Measurements from ENCODE around the gene CIITA. TPM values are rescaled to one million over a fixed set of nuclear protein-coding genes. Genes with fewer than 3 reads are reported as not detected.

The CIITA gene
- total RNA-seq, 2 donors from 2014 or later, result 4.5 to 9.6 TPM

GRCh38 chr16:10865991-10866966, 10.7 kb upstream of the CIITA start:
- DNase-seq, result no peak
- no peaks in the 10 kb centered on the region for H3K36me3 ChIP-seq
- peak overlapping the region; percentile 32 for H3K27ac ChIP-seq
- H3K4me1 ChIP-seq, result peaks cover 3% of the 10 kb centered on the region
- intact Hi-C loops (cut with DNase I), result no loop called here
- H3K27me3 ChIP-seq, result no peaks in the 10 kb centered on the region
- H3K9ac ChIP-seq (ENCODE audit: low read depth in 2 of 2, low read length in 2 of 2), result no peak overlapping the region
- no peak overlapping the region for H3K4me3 ChIP-seq
- no peaks in the 10 kb centered on the region for H3K9me3 ChIP-seq
- TF ChIP-seq CTCF (IDR thresholded peaks at IDR 0.05), result no peak

- H3K9me3 ChIP-seq, result no peaks in the 10 kb centered on the region
- TF ChIP-seq CTCF (IDR thresholded peaks at IDR 0.05), result no peak
- no peaks in the 10 kb centered on the region for H3K27me3 ChIP-seq
- intact Hi-C loops (cut with DNase I), result no loop called here
- H3K27ac ChIP-seq, result peak overlapping the region; percentile 32
- H3K4me3 ChIP-seq, result no peak overlapping the region
- DNase-seq, result no peak
- H3K9ac ChIP-seq (ENCODE audit: low read depth in 2 of 2, low read length in 2 of 2), result no peak overlapping the region
- no peaks in the 10 kb centered on the region for H3K36me3 ChIP-seq
- H3K4me1 ChIP-seq, result peaks cover 10% of the 10 kb centered on the region
Observed at GRCh38 chr16:10867199-10867598, 9.8 kb upstream of the CIITA start.

GRCh38 chr16:10868104-10868595, 8.9 kb upstream of the CIITA start:
- peaks cover 12% of the 10 kb centered on the region for H3K4me1 ChIP-seq
- H3K36me3 ChIP-seq, result no peaks in the 10 kb centered on the region
- no peak for TF ChIP-seq CTCF (IDR thresholded peaks at IDR 0.05)
- DNase-seq, result no peak
- intact Hi-C loops (cut with DNase I), result no loop called here
- H3K27me3 ChIP-seq, result no peaks in the 10 kb centered on the region
- no peaks in the 10 kb centered on the region for H3K9me3 ChIP-seq
- H3K4me3 ChIP-seq, result no peak overlapping the region
- H3K9ac ChIP-seq (ENCODE audit: low read depth in 2 of 2, low read length in 2 of 2), result no peak overlapping the region
- no peak overlapping the region for H3K27ac ChIP-seq

GRCh38 chr16:10868596-10869469, 8.2 kb upstream of the CIITA start:
- DNase-seq, result peak; percentile 32
- peak overlapping the region; percentile 0 for H3K4me3 ChIP-seq
- TF ChIP-seq CTCF (IDR thresholded peaks at IDR 0.05), result no peak
- intact Hi-C loops (cut with DNase I), result no loop called here
- H3K4me1 ChIP-seq, result peaks cover 12% of the 10 kb centered on the region
- H3K27ac ChIP-seq, result no peak overlapping the region
- H3K36me3 ChIP-seq, result no peaks in the 10 kb centered on the region
- no peaks in the 10 kb centered on the region for H3K9me3 ChIP-seq
- H3K27me3 ChIP-seq, result no peaks in the 10 kb centered on the region
- H3K9ac ChIP-seq (ENCODE audit: low read depth in 2 of 2, low read length in 2 of 2), result no peak overlapping the region

GRCh38 chr16:10870137-10870776, 6.7 kb upstream of the CIITA start:
- Histone ChIP-seq H3K4me1 (peaks cover 12% of the 10 kb centered on the region), H3K27ac (peak overlapping the region; percentile 78), H3K4me3 (no peak overlapping the region), H3K9me3 (no peaks in the 10 kb centered on the region), H3K9ac (ENCODE audit: low read depth in 2 of 2, low read length in 2 of 2) (no peak overlapping the region), H3K36me3 (no peaks in the 10 kb centered on the region), H3K27me3 (no peaks in the 10 kb centered on the region)
- intact Hi-C loops (cut with DNase I), result no loop called here
- no peak for TF ChIP-seq CTCF (IDR thresholded peaks at IDR 0.05)
- no peak for DNase-seq

Data from colonic mucosa (tissue), 4 donors.